ENCODE measurements around the gene ENTPD2. TPM values are rescaled to one million over a fixed set of nuclear protein-coding genes. Genes with fewer than 3 reads are reported as not detected.

The ENTPD2 gene
- total and polyA plus RNA-seq, 2 donors (not counting 3 experiments of a cell fraction or from before 2014, with no cell fraction given), result not detected

- no peak overlapping the region for H3K27ac ChIP-seq (ENCODE audit: insufficient read depth, low read depth, low read length)
- H2AFZ ChIP-seq (ENCODE audit: low read depth, low read length), result no peak overlapping the region
- H3K27me3 ChIP-seq (ENCODE audit: control insufficient read depth in 2 of 2, insufficient read depth in 2 of 2, low read length in 2 of 2), result peaks cover 8 to 21% of the 10 kb centered on the region in 2 experiments
- BruUV-seq (replicated peaks), result no TSS peak
- TF ChIP-seq POLR2AphosphoS5 (IDR thresholded peaks at IDR 0.05; ENCODE audit: insufficient read depth, low read depth, low read length) (no peak), JUN (IDR thresholded peaks at IDR 0.05; ENCODE audit: borderline replicate concordance, insufficient read depth, insufficient read length, low read depth) (no peak), CTCF (IDR thresholded peaks at IDR 0.05; ENCODE audit: extremely low read depth in 1 of 2, insufficient read depth in 1 of 2, low read depth in 1 of 2, low read length in 2 of 2) (no peak), FOS (IDR thresholded peaks at IDR 0.05; ENCODE audit: borderline replicate concordance, insufficient read depth, low read length) (no peak), EZH2 (IDR thresholded peaks at IDR 0.05; ENCODE audit: borderline replicate concordance, low read depth, low read length, severe bottlenecking) (no peak), MYC (IDR thresholded peaks at IDR 0.05; ENCODE audit: low read depth, low read length) (no peak), GATA2 (IDR thresholded peaks at IDR 0.05; ENCODE audit: insufficient read depth, insufficient read length, low read depth, low read length) (no peak), MAX (IDR thresholded peaks at IDR 0.05; ENCODE audit: insufficient read depth, insufficient read length) (no peak), POLR2A (IDR thresholded peaks at IDR 0.05; ENCODE audit: low read depth, low read length) (no peak)
- no peaks in the 10 kb centered on the region for H4K20me1 ChIP-seq (replicated peaks; ENCODE audit: control insufficient read depth, extremely low read depth, insufficient read depth, low read length)
- dilution Hi-C loops (cut with MboI; ENCODE audit: extremely low pct_ligation_motif_present, low sequenced_read_pairs), result no loop called here
- H3K4me3 ChIP-seq (replicated peaks in 1 of 3; ENCODE audit: insufficient read depth in 1 of 3, low read depth in 1 of 3, low read length in 3 of 3), result no peak overlapping the region
- no peaks in the 10 kb centered on the region for H3K9me1 ChIP-seq (replicated peaks; ENCODE audit: control insufficient read depth, extremely low read depth, insufficient read depth, low read length)
- peaks cover 4% of the 10 kb centered on the region for H3K4me1 ChIP-seq (ENCODE audit: control insufficient read depth, extremely low read depth, insufficient read depth, low read length)
- FAIRE-seq (no peak), DNase-seq (ENCODE audit: low read depth, low spot score) (no peak)
- no peaks in the 10 kb centered on the region for H3K36me3 ChIP-seq (ENCODE audit: control insufficient read depth in 2 of 2, extremely low read depth in 1 of 2, insufficient read depth in 2 of 2, low read length in 2 of 2)
- H3K79me2 ChIP-seq (ENCODE audit: control insufficient read depth, insufficient read depth, low read length), result peaks cover 2% of the 10 kb centered on the region
- POLR2A ChIA-PET, result no interaction called here
- intact Hi-C loops (cut with micrococcal nuclease), result no loop called here
- H3K9me3 ChIP-seq (replicated peaks; ENCODE audit: control insufficient read depth, insufficient read depth, low read length), result no peaks in the 10 kb centered on the region
- no peak overlapping the region for H3K9ac ChIP-seq (replicated peaks; ENCODE audit: extremely low read depth, insufficient read depth, low read length)
- CTCF ChIA-PET, result interaction anchor here (2.5 to 4.7 kb wide), 2 partner anchors 8 to 18 kb away, joined by 12 to 152 read pairs; partner anchors contain the start of gene SAPCD2
- no peak overlapping the region for H3K4me2 ChIP-seq (ENCODE audit: insufficient read depth, low read length)
These were observed 3.3 kb downstream of the ENTPD2 start for GRCh38 chr9:137050570-137050969.
